Mucosa of stomach (tissue), 1 donor: ENCODE measurements around the gene DNAJB8.

Experiments used
- H3K27me3 ChIP-seq: one replicate; pipeline ENCODE4 v1.7.0; 2013; ENCODE audit warnings: mild to moderate bottlenecking, low read length; ENCODE audit not compliant: control insufficient read depth, insufficient read depth
- H3K36me3 ChIP-seq: one replicate; pipeline ENCODE4 v1.7.0; 2013; ENCODE audit warnings: low read length; ENCODE audit not compliant: control insufficient read depth, insufficient read depth
- H3K4me1 ChIP-seq: one replicate; pipeline ENCODE4 v1.7.0; 2013; ENCODE audit warnings: mild to moderate bottlenecking, low read length; ENCODE audit not compliant: control insufficient read depth, insufficient read depth
- H3K4me3 ChIP-seq: one replicate; pipeline ENCODE4 v1.7.0; 2013; ENCODE audit warnings: low read length
- H3K9ac ChIP-seq: one replicate; pipeline ENCODE4 v1.7.0; 2013; ENCODE audit warnings: mild to moderate bottlenecking, low read length, moderate library complexity
- H3K9me3 ChIP-seq: one replicate; pipeline ENCODE4 v1.7.0; 2013; ENCODE audit warnings: mild to moderate bottlenecking, low read length, moderate library complexity; ENCODE audit not compliant: control insufficient read depth
- donor health status: Pancreatic carcinoma.

The DNAJB8 gene

DNA sequence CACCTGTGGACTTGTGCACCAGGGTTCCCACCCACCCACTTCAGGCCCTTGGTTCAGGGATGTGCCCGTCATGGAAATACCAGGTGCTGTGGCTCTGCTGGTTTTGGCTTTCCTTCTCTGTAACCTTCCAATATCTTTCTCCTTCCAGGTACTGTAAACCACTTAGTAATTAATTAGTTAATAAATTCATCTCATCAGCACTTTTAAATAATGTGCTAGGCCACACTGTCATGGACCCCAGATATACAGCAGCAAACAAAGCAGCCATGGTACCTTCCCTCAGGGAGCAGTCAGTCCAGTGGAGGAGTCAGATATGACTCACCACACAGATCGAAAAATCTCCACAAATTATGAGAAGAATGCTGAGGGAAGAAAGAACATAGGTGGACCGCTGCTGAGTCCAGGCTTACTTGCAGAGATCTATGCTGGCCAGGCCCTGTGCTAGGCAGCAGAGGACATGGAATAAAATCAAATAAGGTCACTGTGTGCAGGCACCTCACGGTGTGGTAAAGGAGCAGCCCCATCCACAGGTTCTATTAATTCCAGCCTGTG, 33.1 kb upstream of the DNAJB8 start:
- H3K9me3 ChIP-seq = no peaks in the 10 kb centered on the region
- H3K4me3 ChIP-seq = no peak overlapping the region
- no peak overlapping the region for H3K9ac ChIP-seq
- peaks cover 70% of the 10 kb centered on the region for H3K27me3 ChIP-seq
- H3K4me1 ChIP-seq = peaks cover 9% of the 10 kb centered on the region
- no peaks in the 10 kb centered on the region for H3K36me3 ChIP-seq

DNA sequence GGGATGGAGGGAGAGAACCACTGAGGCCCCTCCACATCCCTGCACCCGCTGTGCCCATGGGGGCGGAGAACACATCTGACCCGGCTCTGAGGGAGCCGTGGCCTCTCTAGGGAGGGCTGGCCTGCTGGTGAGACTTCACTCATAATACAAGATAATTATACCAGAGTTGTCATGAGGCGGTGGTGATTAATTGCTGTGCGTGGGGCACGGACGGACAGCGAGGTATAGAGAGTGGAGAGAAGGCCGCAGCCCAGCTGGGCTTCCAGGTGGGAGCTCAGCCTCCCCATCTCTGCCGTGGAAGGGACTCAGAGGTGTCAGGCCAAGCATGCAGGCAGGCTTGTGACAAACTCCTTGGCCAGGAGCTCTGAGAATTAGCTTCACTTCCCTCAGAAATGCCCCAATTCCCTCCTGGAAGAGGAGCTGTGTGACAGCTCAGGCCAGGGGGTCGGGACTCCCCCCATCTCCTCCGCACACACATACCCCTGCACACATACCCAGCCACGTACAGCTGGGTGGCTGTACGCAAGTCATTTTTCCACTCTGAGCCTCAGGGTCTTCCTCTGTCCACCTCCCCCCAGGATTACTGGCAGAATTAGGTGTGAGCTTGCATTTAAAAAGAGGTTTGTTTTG, 32.3 kb upstream of the DNAJB8 start:
- Histone ChIP-seq H3K27me3 (peaks cover 72% of the 10 kb centered on the region), H3K9ac (no peak overlapping the region), H3K4me3 (no peak overlapping the region), H3K36me3 (no peaks in the 10 kb centered on the region), H3K4me1 (peaks cover 9% of the 10 kb centered on the region), H3K9me3 (no peaks in the 10 kb centered on the region)

DNA sequence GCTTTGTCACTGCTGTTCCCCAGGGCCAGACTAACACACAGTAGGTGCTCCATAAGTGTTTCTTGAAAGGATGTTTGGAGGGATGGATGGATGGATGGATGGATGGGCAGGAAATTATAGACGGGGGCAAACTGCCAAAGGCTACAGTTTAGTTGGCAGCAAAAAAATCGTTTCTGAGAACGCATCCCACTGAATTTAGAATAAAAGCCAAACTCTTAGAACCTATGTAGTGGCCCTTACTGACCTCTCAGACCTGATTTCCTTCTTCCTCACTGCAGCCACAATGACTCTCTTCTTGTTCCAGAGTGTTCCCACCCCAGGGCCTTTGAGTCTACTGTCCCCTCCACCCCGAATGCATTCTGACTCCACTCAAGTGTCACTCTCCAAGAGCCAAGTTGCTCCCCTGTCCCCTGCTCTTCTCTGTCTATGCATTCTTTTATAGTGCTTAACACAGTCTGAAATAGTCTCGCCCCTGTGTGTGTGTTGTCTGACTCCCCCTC, 31.5 kb upstream of the DNAJB8 start:
- Histone ChIP-seq H3K4me3 (no peak overlapping the region), H3K4me1 (peaks cover 9% of the 10 kb centered on the region), H3K36me3 (no peaks in the 10 kb centered on the region), H3K9me3 (no peaks in the 10 kb centered on the region), H3K9ac (no peak overlapping the region), H3K27me3 (peaks cover 79% of the 10 kb centered on the region)

DNA sequence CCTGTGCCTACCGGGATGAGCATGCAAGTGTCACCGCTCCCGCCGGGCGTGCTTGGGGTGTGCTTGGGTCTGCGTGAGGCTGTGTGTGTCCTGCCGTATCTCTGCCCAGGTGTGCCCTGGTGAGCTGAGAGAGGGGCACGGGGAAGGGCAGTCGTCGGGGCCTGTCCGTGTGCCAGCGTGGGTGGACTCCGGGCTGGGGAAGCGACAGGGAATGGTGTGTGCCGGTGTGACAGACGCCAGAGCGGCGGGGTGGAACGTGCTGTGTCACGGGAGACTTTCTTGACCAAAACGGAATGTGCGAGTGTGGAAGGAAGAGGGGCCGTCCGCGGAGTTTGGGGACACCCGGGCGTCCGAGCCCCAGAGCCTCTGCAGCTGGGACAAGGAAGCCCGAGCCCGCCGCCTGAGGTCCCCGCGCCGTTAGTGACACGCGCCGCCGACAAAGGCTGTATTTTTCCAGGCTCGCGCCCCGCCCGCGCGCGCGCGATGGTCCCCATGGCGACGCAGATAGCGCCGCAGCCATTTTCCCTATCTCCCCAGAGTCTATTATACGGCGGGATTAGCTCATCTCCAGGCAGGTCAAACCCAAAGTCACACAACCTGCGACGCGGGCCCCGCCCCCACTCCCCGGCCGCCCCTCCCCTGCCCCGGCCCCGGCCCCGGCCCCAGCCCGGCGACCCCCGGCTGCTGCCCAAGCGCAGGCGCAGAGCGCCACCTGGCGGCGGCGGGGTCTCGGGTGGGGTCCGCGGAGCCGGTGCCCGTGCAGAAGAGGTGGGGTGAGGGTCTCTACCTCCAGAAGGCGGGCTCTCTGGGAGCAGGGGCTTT, 30.8 kb upstream of the DNAJB8 start:
- no peak overlapping the region for H3K9ac ChIP-seq
- H3K4me3 ChIP-seq = no peak overlapping the region
- H3K9me3 ChIP-seq = no peaks in the 10 kb centered on the region
- H3K27me3 ChIP-seq = peaks cover 82% of the 10 kb centered on the region
- peaks cover 9% of the 10 kb centered on the region for H3K4me1 ChIP-seq
- no peaks in the 10 kb centered on the region for H3K36me3 ChIP-seq

DNA sequence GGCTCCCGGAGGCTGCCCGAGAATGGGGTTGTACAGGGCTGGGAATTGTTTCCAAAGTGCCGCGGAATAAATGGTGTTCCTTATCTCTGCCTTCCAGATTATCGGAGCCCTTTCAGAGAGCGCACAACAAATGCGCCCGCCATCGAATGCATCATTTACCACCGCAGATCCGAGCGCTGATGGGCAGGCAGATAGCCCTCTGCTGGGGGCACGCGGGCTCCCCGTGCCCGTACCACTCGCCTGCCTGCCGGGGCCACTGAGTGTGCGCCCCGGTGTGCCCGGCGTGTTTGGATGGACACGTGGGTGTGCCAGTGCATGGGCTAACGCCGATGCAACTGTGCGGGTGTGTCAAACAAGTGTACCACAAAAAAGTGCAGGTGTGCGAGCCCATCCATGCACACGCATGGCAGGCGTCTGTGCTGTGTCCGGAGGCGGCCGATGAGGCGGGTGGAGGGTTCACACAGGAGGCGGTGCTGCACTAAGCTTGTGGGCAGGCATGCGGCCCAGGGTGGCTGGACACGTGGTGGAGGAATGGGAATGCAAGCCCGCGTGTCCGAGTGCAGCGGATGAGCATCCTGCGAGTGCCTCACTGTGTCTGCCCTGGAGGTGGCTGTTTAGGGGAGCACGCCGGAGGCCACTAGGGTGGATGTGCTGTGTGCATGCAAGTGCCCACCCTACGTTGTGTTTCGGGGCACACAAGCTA, 30.1 kb upstream of the DNAJB8 start:
- Histone ChIP-seq H3K9me3 (no peaks in the 10 kb centered on the region), H3K9ac (no peak overlapping the region), H3K4me3 (no peak overlapping the region), H3K4me1 (peaks cover 9% of the 10 kb centered on the region), H3K27me3 (peaks cover 88% of the 10 kb centered on the region), H3K36me3 (no peaks in the 10 kb centered on the region)

DNA sequence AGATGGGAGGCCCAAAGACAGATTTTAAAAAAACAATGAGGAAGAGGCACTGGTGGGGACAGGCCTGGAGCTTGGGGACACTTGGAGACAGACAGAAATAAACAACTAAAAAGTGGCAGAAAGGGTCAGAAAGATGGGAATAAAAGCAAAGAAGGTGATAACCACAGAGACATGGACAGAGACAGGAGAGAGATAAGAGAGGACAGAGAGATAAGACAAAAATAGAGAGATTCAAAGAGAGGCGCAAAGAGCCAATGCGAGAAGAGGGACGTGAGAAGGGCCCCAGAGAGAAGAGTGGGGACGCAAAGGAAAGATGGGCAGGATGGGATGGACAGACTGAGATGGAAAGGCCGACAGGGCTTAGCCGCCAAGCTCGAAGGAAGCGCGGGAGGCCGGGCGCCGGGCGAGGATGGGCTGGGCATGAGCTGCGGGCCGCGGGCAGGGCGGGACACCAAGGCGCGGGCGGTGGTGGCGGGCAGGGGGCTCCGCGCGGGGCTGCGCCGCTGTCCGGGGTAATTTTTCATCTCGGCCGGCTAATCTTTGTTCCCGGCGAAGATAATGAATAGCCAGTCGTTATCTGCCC, 29.4 kb upstream of the DNAJB8 start:
- Histone ChIP-seq H3K27me3 (peaks cover 94% of the 10 kb centered on the region), H3K4me1 (peaks cover 9% of the 10 kb centered on the region), H3K36me3 (no peaks in the 10 kb centered on the region), H3K9ac (no peak overlapping the region), H3K9me3 (no peaks in the 10 kb centered on the region), H3K4me3 (no peak overlapping the region)

DNA sequence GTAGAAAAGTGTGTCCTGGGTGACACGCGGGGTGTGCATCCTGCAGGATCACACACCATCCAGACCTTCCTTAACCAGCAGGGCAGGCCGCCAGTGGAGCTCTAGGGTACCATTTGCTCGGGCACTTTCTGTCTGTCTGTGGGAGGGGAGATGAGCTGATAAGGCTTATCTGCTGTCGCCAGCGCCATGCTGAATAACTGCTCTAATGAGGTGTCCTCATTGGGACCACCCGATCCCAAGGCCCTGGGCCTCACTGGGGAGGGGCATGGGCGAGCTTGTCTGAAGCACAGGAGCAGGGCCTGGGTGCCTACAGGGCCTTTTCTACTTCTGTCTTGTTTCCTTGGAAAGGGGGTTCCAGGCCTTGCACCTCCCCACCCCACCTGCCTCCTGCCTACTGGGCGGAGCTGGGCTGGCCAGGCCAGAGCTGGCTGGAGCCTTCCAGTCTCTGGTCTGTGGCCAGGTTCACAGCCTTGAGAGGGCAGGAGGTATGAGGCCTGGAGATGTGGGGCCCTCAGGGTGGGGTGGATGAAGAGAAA, 28.8 kb upstream of the DNAJB8 start:
- H3K9me3 ChIP-seq = no peaks in the 10 kb centered on the region
- no peak overlapping the region for H3K4me3 ChIP-seq
- no peaks in the 10 kb centered on the region for H3K36me3 ChIP-seq
- H3K27me3 ChIP-seq = peaks cover 98% of the 10 kb centered on the region
- H3K9ac ChIP-seq = no peak overlapping the region
- peaks cover 11% of the 10 kb centered on the region for H3K4me1 ChIP-seq

DNA sequence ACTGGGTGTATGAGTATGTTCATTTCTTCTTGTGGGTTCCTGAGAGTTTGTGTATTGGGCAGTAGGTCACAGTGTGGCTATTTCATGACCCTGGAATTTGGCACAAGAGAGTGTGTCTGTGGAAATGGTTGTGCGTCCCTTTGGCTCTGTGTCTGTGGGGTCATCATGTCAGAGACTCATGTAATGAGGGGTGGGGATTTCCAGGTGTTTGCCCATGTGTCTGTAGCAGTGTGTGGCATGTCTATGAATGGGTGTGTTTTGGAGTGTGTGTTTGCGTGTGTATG, 27.6 kb upstream of the DNAJB8 start:
- Histone ChIP-seq H3K27me3 (peaks cover 98% of the 10 kb centered on the region), H3K4me1 (peaks cover 23% of the 10 kb centered on the region)

DNA sequence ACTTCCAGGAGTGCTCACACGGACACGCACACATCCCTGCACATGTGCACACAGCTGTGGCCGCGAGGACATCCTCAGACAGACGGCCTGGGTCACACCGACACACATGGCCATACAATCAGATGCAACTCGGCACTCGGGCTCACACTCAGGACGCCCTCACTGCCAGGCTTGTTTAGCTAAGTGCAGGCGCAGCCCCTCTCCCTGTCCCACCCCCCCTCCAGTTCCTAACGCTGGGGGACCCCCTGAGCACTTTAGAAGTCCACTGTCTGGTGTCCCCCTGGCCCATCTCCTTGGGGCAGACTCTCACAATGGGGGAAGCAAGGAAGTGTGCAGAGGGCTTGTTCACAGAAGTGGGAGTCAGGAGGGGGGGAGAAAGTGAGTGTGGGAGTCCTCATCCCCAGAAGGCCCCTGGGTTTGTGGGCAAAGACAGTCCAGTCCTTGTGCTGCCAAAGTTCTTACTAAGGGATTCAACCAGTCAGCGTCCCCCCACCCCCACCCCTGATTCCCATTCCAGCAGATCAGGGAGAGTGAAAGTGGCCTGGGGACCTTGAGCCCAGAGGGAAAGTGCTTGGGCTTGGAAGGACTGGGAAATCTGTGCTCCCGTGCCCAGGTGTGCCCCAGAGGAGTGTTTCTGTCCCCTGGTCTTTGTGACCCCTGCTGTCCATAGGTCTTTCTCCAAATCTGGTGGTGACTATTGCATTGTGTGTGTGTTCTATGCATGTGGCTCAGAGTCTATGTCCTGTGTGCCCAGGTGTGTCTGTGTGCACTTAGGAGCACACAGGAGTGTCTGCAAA, 27.1 kb upstream of the DNAJB8 start:
- Histone ChIP-seq H3K4me1 (peaks cover 28% of the 10 kb centered on the region), H3K36me3 (no peaks in the 10 kb centered on the region), H3K9me3 (no peaks in the 10 kb centered on the region), H3K4me3 (no peak overlapping the region), H3K9ac (no peak overlapping the region), H3K27me3 (peaks cover 98% of the 10 kb centered on the region)

More for the DNA sequence above, 27.6 kb upstream of the DNAJB8 start:
- no peak overlapping the region for H3K4me3 ChIP-seq
- no peaks in the 10 kb centered on the region for H3K9me3 ChIP-seq
- H3K36me3 ChIP-seq = no peaks in the 10 kb centered on the region
- H3K9ac ChIP-seq = no peak overlapping the region

DNA sequence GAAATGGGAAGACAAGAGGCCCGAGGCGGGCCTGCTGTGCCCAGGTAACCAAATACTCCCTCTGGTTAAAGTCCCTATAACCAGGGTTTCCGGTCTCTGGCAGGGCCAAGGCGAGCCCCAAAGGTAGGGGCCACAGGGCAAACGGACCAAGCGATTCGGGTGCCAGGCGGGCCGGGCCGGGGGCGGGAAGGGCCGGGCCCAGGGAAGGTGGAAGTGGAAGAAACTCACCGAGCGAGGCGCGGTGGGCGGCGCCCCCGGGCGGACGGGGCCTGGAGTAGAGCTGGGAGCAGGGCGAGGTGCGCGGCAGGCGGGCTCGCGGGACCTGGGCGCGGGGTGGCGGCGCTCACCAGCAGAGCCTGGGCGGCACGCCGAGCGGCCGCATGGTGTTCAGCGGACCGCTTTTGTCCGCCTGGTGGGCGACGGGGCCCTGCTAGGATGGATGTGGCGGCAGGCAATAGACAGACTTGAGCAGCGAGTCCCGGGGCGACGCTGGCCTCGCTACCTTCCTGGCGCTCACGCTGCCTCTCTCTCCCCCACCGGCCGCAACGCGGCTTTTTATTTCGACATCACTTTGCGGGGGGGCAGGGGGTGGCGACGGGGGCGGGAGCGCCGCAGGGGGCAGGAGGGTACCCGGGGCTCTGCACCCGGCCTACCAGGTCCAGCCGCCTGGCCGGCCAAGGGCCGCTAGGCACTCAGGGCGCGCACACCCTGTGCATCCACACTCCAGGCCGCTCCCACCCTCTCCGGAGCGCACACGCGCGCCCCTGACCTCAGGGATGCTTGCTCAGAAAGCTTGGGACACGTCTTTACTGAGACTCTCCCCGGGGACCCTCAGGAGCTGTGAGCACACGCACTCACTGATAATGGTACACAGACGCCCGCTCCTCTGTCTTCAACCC, 26.2 kb upstream of the DNAJB8 start, which contains the start of gene GATA2:
Gene GATA2 (minus strand): TSS at position 531 of the 899 bp plus-strand sequence. CDS start 6,170 bp downstream, outside the sequence.
- no peaks in the 10 kb centered on the region for H3K36me3 ChIP-seq
- peaks cover 98% of the 10 kb centered on the region for H3K27me3 ChIP-seq
- H3K9me3 ChIP-seq = no peaks in the 10 kb centered on the region
- no peak within 1 kb of the TSS for H3K9ac ChIP-seq
- H3K4me3 ChIP-seq = no peak within 1 kb of the TSS
- peaks cover 37% of the 10 kb centered on the region for H3K4me1 ChIP-seq
